ENCODE data around the gene JPT2. TPM values are rescaled to one million over a fixed set of nuclear protein-coding genes. Genes with fewer than 3 reads are reported as not detected.
"Not testable (repeated sequence)": the region's sequence is repeated elsewhere in the genome, so short reads cannot be mapped to it uniquely, and the experiment has no call there.

Gene JPT2
- total RNA-seq, 1 donor from 2014 or later = 26.9 TPM

DNA sequence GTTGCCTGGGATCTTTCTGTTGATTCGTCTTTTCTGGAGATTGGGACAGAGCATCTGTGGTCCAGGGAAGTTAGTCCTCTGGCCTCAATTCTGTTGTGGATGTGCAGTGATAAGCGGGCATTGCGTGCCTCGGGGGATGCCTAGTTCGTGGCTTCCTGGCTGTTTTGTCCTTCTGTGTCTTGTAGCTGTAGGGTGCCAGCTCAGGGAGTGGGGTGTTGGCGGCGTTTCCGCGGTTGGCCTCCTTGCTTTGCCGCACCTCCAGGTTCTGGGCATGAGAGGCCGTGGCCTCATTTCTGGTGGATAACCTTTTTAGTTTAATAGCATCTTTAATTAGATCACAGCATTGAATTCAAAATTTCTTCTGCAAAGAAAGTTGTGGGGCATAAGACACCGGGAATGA, 1.4 kb upstream of the JPT2 start:
- no peak for DNase-seq

DNA sequence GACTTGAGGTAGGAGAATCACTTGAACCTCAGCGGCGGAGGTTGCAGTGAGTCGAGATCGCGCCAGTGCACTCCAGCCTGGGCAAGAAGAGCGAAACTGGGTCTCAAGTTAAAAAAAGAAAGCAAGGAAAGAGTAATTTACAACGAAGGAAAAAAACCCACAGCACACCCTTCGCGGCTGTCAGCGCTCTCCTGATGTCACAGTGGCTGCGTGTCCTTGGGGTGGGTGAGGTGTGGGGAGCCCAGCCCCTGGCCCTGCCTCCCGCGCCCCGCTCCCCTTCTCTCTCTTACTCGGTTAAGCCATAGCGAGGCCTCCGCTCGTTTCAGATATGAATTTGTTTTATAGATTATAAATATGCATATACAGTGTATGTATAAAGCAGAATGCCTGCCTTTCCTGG, 740 bp upstream of the JPT2 start:
- no peak for DNase-seq

GRCh38 chr16:1678500-1679098, 520 bp downstream of the JPT2 start:
- no peak for DNase-seq

DNA sequence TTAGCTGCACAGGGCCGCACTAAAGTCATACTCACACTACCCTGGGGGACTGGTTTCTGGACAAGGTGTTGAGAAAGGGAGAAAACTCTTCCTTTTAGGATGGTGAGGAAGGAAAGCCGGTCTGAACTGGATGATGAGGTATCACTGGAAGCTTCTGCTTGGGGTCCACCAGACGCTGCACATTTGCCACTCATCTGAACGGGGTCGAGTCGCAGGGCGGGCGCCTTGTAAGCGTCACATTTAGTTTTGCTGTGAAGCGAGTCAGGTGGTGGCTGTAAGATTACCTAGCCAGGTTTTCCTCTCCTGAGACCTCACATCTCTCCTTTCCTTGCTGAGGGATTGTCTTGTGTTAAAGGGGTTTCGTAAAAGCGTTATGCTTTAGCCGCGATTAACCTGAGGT, 2.3 kb downstream of the JPT2 start:
- DNase-seq = no peak

DNA sequence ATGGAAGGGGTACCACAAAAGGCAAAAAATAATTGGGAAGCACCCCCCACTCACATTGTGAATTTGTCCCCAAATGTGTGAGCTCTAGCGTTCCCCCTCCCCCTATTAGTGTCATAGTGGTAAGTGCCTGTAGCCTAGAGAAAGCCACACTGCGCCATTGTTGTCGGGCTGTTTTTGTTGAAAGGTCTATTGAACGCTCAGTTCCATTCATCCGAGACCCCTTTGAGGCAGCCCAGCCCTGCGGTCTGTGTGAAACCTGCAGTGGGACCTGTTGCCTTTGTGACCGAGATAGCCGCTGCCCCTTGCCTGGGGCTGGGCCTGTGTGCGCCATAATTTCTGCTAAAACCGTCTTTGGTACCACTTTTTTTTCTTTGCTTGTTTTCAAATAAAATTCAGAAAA, 3.0 kb downstream of the JPT2 start:
- DNase-seq = no peak

DNA sequence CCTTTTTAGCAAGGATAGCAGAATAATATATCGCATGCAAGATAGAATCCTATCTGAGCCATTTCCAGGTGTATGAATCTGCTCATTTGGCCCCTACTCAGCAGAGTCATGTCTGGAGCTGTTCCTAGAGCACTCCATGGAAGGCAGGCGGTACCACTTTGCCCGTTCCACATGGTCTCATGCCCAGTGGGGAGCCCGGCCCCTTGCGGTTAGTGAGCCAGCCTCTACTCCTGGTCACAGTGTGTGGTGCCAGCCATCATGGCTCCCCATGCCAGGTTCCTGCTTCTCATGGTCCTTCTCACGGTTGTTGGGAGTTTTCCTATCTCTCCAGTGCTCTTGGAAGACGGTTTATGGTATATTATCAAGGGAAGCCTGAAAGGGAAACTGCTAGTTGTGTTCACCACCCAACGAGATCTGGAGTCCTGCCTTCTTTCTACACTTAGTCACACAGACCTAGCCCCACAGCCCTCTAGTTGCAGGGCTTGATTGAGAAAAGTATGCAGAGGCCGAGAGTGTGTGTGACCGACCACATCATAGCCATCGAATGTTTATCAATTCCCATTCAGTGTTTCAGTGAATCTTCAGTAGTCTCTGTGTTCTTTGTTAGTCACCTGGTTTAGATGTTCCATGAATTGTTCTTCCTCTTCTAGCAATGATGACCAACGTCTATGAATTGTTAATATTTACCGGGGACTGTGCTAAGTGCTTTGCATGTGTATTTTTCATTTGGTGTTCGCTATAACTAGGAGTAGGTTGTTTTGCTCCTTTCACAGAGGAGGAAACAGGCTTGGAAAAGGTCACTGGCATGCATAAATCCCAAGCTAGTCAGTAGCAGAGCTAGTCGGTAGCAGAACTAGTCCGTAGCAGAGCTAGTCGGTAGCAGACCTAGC, 9.6 kb downstream of the JPT2 start:
- DNase-seq = no peak

- no peak for DNase-seq
Measured at GRCh38 chr16:1688807-1689560, 10.9 kb downstream of the JPT2 start.

DNA sequence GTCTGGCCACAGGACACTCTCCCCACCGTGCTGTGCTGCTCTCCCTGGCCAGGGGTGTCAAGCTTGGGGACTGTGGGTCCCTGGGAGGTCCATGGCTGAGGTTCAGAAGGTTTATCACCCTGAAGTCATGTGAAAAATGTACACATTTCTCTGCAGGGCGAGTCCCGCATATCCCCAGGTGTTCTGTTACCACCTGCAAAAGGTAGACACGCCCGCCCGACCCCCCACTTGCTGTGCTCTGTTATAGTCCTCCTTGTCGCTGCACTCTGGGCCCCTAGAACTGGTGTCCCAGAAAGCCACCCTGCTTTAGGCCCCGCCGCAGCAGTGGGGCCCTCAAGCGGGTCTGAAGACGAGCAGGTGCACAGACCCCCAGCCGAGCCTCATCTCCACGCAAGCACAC, 11.8 kb downstream of the JPT2 start:
- no peak for DNase-seq

DNA sequence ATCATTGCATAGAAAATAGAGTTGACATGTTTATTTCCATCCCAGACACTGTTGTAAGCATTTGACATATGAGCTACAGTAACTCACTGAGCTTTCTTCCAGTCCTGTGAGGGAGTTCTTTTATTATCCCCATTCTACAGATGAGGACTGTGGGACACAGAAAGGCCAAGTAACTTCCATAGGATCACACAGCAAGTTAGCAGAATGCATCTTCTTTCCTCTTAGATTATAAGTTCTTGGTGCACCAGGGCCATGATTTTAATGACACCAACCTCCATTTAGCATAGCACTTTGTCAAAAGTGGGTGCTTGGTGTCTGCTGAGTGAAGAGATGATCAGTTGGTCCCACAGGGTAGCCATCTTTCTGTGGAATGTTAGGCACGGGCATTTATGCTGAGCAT, 12.7 kb downstream of the JPT2 start:
- no peak for DNase-seq

DNA sequence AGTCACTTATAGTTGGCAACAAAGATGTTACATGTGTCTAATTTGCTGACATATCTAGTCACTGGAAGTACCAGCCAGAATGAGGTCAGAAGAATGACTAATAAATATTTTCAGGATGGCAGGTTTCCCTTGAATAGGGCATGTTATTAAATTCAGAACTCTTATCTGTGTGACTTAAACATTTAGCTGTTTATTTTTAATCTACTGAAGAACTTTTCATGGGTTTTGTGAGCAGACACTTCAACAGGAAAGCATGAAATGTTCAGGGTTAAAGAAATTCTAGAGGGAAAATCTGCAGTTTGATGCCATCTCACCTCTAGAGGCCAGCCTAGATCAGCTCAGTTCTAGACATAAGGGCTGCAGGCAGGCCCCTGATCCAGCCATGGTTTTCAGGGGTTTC, 13.2 kb downstream of the JPT2 start:
- DNase-seq = no peak

GRCh38 chr16:1691956-1692355, 13.9 kb downstream of the JPT2 start:
- DNase-seq = no peak

- DNase-seq = no peak
Measured at GRCh38 chr16:1696863-1697262, 18.8 kb downstream of the JPT2 start.

- no peak for DNase-seq
Measured at GRCh38 chr16:1698680-1699079, 20.6 kb downstream of the JPT2 start.

GRCh38 chr16:1700246-1700645, 22.2 kb downstream of the JPT2 start:
- DNase-seq = no peak

GRCh38 chr16:1701216-1701878, 23.3 kb downstream of the JPT2 start:
- DNase-seq = no peak

DNA sequence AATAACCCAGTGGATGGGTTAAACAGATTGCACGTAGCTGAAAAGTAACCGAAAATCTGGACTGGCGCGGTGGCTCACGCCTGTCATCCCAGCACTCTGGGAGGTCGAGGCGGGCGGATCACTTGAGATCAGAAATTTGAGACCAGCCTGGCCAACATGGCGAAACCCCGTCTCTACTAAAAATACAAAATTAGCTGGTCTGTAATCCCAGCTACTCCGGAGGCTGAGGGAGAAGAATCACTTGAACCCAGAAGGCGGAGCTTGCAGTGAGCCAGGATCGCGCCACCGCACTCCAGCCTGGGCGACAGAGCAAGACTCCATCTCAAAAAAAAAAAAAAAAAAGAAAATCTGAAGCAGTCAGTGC, 27.2 kb downstream of the JPT2 start:
- DNase-seq = not testable (repeated sequence)

- DNase-seq = peak; percentile 89
Measured at GRCh38 chr16:1705688-1706385, 27.8 kb downstream of the JPT2 start, which contains the start of gene MAPK8IP3. Gene MAPK8IP3 (plus strand): TSS chr16:1706195. CDS start chr16:1706340, 145 bp downstream.

DNA sequence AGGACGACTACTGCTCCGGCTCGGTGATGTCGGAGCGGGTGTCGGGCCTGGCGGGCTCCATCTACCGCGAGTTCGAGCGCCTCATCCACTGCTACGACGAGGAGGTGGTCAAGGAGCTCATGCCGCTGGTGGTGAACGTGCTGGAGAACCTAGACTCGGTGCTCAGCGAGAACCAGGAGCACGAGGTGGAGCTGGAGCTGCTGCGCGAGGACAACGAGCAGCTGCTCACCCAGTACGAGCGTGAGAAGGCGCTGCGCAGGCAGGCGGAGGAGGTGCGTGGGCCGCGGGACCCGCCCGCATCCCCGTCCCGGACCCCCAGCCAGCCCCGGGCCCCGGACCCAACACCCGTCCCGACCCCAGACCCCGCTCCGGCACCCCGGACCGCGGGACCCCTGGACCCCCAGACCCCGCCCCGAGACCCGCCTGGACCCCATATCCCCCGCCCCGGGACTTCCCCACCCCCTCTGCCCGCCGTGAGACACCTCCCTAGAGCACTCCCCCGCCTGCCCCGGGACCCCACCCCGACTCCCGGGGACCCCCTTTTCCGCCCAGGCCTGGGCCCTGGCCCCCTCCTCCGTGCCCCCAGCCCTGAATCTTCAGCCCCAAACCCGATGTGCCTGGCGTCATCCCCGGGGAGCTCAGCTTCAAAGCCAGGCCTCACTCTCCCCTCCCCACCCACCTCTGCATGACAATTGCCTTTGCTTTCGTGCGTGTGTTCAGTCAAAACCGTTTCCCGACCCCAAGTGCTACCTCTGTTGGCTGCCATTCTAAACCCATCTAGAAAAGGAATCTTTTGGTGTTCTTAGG, 28.5 kb downstream of the JPT2 start:
- DNase-seq = no peak

DNA sequence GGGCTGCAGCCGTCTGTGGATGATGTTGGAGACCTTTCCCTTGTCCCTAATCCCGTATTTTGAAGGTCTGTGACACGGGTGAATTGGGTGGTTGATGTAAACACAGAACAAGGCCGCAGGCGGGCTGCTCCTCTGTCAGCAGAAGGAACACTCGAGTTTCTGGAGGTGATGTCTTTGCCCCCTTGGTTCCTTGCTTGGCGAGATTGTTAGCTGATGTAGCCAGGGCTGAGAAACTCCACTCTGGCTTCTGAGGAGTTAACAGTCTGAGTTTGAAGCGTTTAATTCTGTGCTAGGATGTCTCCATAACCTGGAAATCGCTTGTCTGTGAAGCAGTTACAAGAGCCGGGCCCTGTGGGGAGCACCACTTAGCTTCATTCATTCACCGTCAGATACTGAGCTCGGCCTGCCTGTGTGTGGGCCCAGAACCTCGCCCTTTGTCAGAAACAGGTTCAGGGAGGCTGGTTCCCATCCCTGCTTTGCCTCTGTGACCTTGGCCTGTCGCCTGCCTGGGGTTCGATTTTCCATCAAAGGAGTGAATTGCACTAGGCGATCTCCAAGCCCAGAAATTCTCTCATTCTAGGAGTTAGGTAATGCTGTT, 29.2 kb downstream of the JPT2 start:
- no peak for DNase-seq

DNA sequence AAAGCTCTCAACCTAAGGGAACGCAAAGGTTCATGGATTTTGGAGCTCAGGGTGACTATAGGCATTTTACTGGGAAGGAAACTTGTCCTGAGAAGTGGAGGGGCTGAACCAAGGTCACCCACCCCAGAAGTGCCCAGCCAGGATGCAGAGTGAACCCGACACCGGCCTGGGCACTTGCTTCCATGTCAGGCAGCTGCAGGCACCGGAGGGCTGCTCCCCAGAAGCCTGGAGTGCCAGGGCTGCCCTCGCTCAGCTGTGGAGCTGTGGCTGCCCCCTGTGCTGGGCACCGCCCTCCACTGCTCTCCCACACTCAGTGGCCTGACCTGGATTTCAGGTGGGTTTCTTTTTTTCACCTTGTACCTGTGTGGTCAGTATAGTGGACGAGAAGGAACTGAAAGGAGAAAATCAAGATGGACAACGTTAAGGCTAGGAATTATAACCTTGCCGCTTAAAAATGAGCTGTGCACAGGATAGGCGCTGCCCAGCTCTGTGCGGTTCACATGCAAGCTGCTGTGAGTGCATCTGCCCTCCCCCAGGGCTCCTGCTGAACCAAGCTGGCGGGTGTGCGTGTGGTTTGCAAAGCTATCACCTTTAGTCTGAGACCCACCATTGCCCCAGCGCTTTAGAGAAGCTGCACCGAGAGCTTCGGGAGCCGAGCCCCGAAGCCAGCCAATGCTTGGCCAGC, 30.1 kb downstream of the JPT2 start:
- DNase-seq = no peak

Data from skin of body (tissue), 2 donors.